ENCODE measurements around the gene MGAT4D. TPM values are rescaled to one million over a fixed set of nuclear protein-coding genes. Genes with fewer than 3 reads are reported as not detected.

The MGAT4D gene
- total and polyA plus RNA-seq, 2 donors (not counting 1 experiment from before 2014, with no cell fraction given): not detected

DNA sequence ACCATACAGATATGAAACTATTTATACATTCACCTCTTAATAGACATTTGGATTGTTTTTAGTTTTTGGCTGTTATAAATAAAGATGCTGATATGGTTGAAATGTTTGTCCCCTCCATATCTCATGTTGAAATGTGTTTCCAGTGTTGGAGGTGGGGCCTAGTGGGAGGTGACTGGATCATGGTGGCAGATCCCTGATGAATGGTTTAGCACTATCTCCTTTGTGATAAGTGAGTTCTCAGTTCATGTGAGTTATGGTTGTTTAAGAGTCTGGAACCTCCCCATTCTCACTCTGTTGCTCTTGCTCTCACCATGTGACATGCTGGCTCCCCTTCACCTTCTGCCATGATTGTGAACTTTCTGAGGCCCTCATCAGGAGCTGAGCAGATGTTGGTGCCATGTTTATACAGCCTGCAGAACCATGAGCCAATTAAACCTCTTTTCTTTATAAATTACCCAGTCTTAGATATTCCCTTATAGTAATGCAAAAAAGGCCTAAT, 58.4 kb downstream of the MGAT4D start:
- TF ChIP-seq, protein P1, sequence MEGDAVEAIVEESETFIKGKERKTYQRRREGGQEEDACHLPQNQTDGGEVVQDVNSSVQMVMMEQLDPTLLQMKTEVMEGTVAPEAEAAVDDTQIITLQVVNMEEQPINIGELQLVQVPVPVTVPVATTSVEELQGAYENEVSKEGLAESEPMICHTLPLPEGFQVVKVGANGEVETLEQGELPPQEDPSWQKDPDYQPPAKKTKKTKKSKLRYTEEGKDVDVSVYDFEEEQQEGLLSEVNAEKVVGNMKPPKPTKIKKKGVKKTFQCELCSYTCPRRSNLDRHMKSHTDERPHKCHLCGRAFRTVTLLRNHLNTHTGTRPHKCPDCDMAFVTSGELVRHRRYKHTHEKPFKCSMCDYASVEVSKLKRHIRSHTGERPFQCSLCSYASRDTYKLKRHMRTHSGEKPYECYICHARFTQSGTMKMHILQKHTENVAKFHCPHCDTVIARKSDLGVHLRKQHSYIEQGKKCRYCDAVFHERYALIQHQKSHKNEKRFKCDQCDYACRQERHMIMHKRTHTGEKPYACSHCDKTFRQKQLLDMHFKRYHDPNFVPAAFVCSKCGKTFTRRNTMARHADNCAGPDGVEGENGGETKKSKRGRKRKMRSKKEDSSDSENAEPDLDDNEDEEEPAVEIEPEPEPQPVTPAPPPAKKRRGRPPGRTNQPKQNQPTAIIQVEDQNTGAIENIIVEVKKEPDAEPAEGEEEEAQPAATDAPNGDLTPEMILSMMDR (IDR thresholded peaks at IDR 0.05): no peak
- no peak for TF ChIP-seq EZH2 (IDR thresholded peaks at IDR 0.05; ENCODE audit: borderline replicate concordance, insufficient read depth, low read depth, low read length, poor library complexity, severe bottlenecking)
- H3K4me1 Mint-ChIP-seq: no peaks in the 10 kb centered on the region
- H3K27me3 ChIP-seq (replicated peaks in 1 of 4; ENCODE audit: control extremely low read depth in 1 of 4, control insufficient read depth in 3 of 4, insufficient read depth in 4 of 4, low read length in 3 of 4): no peaks in the 10 kb centered on the region
- no peaks in the 10 kb centered on the region for H3K9me3 ChIP-seq (ENCODE audit: control extremely low read depth in 1 of 3, control insufficient read depth in 2 of 3, insufficient read depth in 1 of 3, low read length in 2 of 3)
- H3K27me3 Mint-ChIP-seq: peaks cover 2% of the 10 kb centered on the region
- ATAC-seq (ENCODE audit: low read depth): no peak
- H2AFZ ChIP-seq (ENCODE audit: insufficient read depth, low read depth, low read length, poor library complexity, severe bottlenecking): no peak overlapping the region
- H3K27ac ChIP-seq (ENCODE audit: low read length in 2 of 2): no peak overlapping the region
- H3K9ac ChIP-seq (ENCODE audit: low read length): no peak overlapping the region
- no peak for DNase-seq
- intact Hi-C loops (cut with micrococcal nuclease): no loop called here
- H3K9me3 Mint-ChIP-seq (ENCODE audit: insufficient read depth): no peaks in the 10 kb centered on the region
- H3K4me3 Mint-ChIP-seq: no peak overlapping the region
- H4K20me1 ChIP-seq (ENCODE audit: control insufficient read depth, insufficient read depth, low read length, poor library complexity, severe bottlenecking): no peaks in the 10 kb centered on the region
- no peaks in the 10 kb centered on the region for H3K79me2 ChIP-seq (ENCODE audit: control insufficient read depth, insufficient read depth, low read length)
- H3K36me3 ChIP-seq (replicated peaks in 1 of 2; ENCODE audit: control extremely low read depth in 1 of 2, control insufficient read depth in 1 of 2, extremely low read depth in 1 of 2, insufficient read depth in 2 of 2, low read length in 1 of 2): no peaks in the 10 kb centered on the region
- ChIA-PET POLR2A (no interaction called here), CTCF (no interaction called here)
- H3K4me1 ChIP-seq (ENCODE audit: control insufficient read depth in 2 of 2, insufficient read depth in 2 of 2, low read length in 2 of 2): no peaks in the 10 kb centered on the region
- H3K27ac Mint-ChIP-seq: no peak overlapping the region
- no peak overlapping the region for H3K4me3 ChIP-seq (ENCODE audit: control extremely low read depth in 1 of 5, extremely low read depth in 1 of 5, insufficient read depth in 1 of 5, low read depth in 2 of 5, low read length in 4 of 5)
- no peak overlapping the region for H3K4me2 ChIP-seq (replicated peaks; ENCODE audit: low read depth, low read length, poor library complexity, severe bottlenecking)

DNA sequence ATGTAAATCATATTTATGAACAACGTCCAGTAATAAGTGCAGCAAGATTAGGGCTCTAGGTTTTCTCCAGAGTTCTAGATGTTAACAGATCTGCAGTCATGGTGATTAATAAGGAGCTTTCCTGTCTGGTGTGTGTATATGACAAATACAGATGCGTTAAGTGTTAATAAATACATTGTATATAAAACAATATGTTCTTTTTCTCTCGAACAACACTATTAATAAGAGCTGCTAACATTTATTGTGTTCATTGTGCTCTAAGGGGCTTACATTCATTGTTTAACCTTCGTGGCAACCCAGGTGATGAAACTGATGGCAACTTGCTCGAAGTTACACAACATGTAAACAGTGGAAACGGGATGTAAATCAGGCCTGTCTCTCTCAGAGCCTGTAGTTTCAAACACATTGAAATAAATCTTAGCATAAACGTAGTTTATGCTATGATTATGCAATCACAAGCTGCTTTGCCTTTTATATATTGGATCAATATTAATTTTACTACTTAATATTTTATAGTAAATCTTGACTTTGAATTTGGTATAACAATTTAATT, 70.1 kb downstream of the MGAT4D start:
- Mint-ChIP-seq H3K27ac (no peak overlapping the region), H3K9me3 (ENCODE audit: insufficient read depth) (no peaks in the 10 kb centered on the region), H3K27me3 (peaks cover 33% of the 10 kb centered on the region), H3K4me1 (peaks cover 11% of the 10 kb centered on the region), H3K4me3 (peak overlapping the region; percentile 78)
- Histone ChIP-seq H3K4me1 (ENCODE audit: control insufficient read depth in 2 of 2, insufficient read depth in 2 of 2, low read length in 2 of 2) (peaks cover 13% of the 10 kb centered on the region in 2 donors), H3K79me2 (ENCODE audit: control insufficient read depth, insufficient read depth, low read length) (no peaks in the 10 kb centered on the region), H3K27ac (ENCODE audit: low read length in 2 of 2) (no peak overlapping the region), H3K27me3 (replicated peaks in 1 of 4; ENCODE audit: control extremely low read depth in 1 of 4, control insufficient read depth in 3 of 4, insufficient read depth in 4 of 4, low read length in 3 of 4) (peaks cover 0 to 23% (median 6%) of the 10 kb centered on the region in 4 experiments), H3K36me3 (replicated peaks in 1 of 2; ENCODE audit: control extremely low read depth in 1 of 2, control insufficient read depth in 1 of 2, extremely low read depth in 1 of 2, insufficient read depth in 2 of 2, low read length in 1 of 2) (no peaks in the 10 kb centered on the region), H3K9me3 (ENCODE audit: control extremely low read depth in 1 of 3, control insufficient read depth in 2 of 3, insufficient read depth in 1 of 3, low read length in 2 of 3) (no peaks in the 10 kb centered on the region), H4K20me1 (ENCODE audit: control insufficient read depth, insufficient read depth, low read length, poor library complexity, severe bottlenecking) (no peaks in the 10 kb centered on the region), H3K4me2 (replicated peaks; ENCODE audit: low read depth, low read length, poor library complexity, severe bottlenecking) (peak overlapping the region; percentile 83), H2AFZ (ENCODE audit: insufficient read depth, low read depth, low read length, poor library complexity, severe bottlenecking) (peak overlapping the region; percentile 80), H3K4me3 (ENCODE audit: control extremely low read depth in 1 of 5, extremely low read depth in 1 of 5, insufficient read depth in 1 of 5, low read depth in 2 of 5, low read length in 4 of 5) (peak overlapping the region; percentile 31 to 66 (median 53)), H3K9ac (ENCODE audit: low read length) (peak overlapping the region; percentile 60)
- POLR2A ChIA-PET: no interaction called here
- intact Hi-C loops (cut with micrococcal nuclease): no loop called here
- 71% methylated on average over 1 of the region's 7 CpGs for WGBS (ENCODE audit: insufficient coverage)
- no peak for ATAC-seq (ENCODE audit: low read depth)
- TF ChIP-seq EZH2 (IDR thresholded peaks at IDR 0.05; ENCODE audit: borderline replicate concordance, insufficient read depth, low read depth, low read length, poor library complexity, severe bottlenecking): no peak
- TF ChIP-seq, protein P1 (IDR thresholded peaks at IDR 0.05): no peak
- CTCF ChIA-PET: interaction anchor here (0.6 to 1.9 kb wide), 5 partner anchors 9 to 1020 kb away, joined by 3 to 7 read pairs (median 5); partner anchors contain the start of gene SCOC
- no peak for DNase-seq
